GM21529 (cell line): Measurements from ENCODE around the gene TDRD3.
"Not testable (repeated sequence)": the region's sequence is repeated elsewhere in the genome, so short reads cannot be mapped to it uniquely, and the experiment has no call there.

Experiments used
- ATAC-seq: cut with Tn5 transposase; IDR thresholded peaks from one replicate; pipeline ENCODE4 v1.9.1; 2021; ENCODE audit not compliant: unreplicated experiment

The TDRD3 gene

DNA sequence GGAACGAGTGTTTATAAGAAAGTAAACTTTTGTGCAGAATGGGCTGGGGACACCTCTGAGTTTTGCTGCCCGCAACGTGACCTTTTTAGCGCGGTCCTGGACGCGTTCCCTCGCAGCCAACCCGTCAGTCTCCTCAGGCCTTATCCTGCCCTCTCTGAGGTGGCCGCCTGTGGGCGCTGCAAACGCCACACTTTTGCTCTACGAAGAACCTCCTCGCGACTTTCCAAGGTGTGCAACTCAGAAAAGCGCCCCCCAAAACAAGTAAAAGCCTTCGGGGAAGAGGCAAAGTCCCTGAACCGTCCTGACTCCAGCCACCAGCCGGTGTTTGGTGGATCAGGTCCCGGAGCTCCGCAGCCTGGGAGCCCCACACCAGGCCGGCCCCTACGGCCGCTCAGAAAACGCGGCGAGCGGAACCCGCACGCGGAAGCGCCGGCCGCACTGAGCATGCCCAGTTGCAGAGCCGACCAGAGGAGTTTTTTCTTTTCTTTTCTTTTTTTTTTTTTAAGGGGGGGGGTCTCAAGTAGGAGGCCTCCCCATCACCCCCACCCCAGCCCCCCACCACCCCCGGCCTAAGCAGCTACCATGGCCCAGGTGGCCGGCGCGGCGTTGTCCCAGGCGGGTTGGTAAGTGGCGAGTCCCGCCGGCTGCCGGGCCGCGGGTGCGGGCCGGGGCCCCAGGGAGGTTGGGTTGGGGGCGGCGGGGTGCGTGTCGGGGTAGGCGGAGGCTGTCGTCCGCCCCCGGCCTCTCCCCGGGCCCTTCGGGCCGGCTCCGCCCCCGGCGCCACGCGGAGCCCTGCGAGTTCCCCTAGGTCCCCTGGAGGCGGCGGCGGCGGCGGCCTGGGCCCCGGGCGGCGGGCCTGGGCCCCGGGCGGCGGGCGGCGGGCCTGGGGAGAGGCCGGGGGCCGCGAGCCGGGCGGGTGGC is at the start of gene TDRD3:
Gene TDRD3, plus strand, starts transcription at position 438 of the 921 bp plus-strand sequence. Its CDS starts 145 bp downstream, at position 583.
- ATAC-seq: peak; percentile 60

DNA sequence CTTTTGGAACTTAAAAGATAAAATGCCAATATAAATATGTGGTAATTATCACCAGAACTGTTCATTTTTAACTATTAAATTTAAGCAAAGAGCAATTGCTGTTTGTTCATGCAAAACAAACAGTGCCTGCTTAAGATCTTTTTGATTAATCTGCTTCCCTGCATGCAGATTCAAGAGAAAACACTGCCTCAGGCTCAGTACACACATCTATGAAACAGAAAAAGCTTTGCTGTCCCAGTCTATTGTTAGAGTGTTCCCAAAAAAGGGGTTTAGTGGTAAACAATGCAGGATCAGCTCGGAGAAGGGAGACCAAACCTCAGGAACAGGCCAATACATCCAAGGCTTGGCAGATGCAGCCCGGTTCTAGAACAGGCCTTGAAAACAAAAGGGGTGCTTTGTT is 49.3 kb upstream of the TDRD3 start:
- no peak for ATAC-seq

DNA sequence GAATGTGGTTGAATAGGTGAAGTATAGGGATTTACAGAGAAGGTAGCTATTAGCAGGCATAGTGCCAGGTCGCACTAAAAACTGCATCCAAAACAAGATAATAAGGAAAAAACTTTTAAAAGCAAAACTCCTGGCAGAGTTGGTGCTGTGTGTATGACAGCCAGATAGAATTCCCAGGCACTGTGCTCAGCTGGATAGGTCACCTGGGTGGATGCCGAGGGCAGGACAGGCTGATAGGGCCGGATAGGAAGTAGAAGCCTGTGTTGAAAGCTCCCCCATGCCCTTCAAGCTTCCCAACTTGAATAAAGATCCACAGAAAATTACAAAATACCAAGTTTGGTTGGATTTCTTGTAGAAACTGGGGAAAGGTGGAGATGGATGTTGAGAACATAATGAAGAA is 48.9 kb upstream of the TDRD3 start:
- no peak for ATAC-seq

GRCh38 chr13:60351326-60351725 is 45.7 kb upstream of the TDRD3 start:
- no peak for ATAC-seq

GRCh38 chr13:60351855-60352615 is 45.0 kb upstream of the TDRD3 start:
- ATAC-seq: no peak

GRCh38 chr13:60352644-60353043 is 44.4 kb upstream of the TDRD3 start:
- ATAC-seq: no peak

- ATAC-seq: no peak
Observed at GRCh38 chr13:60355056-60355455, 42.0 kb upstream of the TDRD3 start.

DNA sequence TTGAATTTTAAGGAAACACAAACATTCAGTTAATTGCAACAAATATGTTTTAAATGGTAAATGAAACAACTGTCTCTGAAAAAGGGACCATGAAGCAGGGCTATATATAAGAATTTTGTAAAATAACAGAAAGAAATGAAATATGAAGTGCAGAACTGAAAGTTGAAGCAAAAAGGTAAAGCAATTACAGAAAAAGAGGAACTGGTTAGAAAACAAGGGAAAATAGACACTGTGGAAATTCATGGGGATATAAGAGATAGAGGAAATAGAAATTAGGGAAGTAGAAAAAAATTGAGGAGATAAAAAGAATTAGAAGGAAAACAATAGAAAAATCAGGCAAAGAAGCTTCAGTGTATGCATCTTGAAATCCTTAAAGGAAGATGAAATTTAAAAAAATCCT is 40.0 kb upstream of the TDRD3 start:
- no peak for ATAC-seq

- ATAC-seq: no peak
Observed at GRCh38 chr13:60358453-60358852, 38.6 kb upstream of the TDRD3 start.

DNA sequence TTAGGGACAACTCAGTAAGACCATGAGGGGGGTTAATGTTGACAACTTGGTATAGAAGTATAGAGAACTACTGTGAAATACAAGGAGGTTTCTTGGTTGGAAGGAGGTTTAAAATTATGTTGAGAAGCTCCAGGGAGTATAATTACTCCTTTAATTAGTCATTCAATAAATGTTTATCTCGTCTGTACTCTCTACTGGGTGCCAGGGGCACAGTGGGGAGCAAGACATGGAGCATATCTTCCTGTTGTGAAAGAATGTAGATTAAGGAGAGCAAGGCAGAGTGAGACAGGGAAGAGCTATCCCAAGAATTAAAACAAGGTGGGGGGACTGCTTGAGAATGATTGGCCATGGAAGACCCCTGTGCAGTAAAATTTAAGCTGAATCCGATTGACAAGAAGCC is 33.7 kb upstream of the TDRD3 start:
- no peak for ATAC-seq

GRCh38 chr13:60369242-60369641 is 27.8 kb upstream of the TDRD3 start:
- peak; percentile 71 for ATAC-seq

DNA sequence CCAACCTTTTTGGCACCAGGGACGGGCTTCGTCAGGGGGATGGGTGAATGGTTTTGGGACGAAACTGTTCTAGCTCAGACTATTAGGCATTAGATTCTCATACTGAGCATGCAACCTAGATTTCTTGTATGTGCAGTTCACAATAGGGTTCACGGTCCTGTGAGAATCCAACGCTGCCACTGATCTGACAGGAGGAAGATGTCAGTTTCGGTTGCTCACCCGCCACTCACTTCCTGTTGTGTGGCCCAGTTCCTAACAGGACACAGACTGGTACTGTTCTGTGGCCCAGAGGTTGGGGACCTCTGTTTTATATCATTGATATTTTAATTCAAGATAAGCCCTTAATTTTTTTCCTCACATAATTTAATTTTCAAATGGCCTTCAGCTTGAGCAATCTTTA is 26.7 kb upstream of the TDRD3 start:
- ATAC-seq: no peak

- no peak for ATAC-seq
Observed at GRCh38 chr13:60372141-60372540, 24.9 kb upstream of the TDRD3 start.

- ATAC-seq: not testable (repeated sequence)
Observed at GRCh38 chr13:60379282-60379681, 17.7 kb upstream of the TDRD3 start.

DNA sequence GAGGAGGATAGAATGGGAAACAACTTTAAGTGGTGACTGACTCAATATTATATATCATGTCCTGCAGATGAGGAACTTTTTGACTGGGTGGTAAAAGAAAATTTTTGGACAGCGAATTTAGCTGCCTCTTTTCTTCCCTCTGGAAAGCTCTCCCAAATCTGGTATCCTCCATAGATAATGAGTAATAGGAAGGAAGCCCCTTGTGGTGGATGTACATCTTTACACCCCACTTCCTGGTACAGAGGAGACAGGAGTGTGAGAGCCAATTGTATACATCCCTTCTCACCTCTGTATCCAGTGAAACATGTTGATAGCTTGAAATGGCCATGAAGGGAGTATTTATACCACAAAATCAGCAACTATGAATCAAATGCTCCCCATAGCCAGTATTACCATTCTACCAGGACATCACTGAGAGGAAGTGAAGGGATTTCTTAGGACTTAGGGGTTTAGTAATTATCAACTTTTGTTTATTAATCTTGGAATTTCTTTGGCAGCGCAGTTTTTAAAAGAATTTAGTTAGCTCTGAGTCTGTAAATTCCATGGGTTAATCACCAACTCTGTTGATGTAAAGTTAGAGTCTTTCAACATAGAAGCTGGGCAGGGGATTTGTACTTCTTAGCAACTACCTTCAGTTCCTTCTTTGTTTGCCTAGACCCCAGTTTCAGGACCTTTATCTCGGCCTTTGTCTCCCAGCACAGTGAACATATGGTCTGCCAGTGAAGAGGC is 17.0 kb upstream of the TDRD3 start:
- peak; percentile 48 for ATAC-seq

DNA sequence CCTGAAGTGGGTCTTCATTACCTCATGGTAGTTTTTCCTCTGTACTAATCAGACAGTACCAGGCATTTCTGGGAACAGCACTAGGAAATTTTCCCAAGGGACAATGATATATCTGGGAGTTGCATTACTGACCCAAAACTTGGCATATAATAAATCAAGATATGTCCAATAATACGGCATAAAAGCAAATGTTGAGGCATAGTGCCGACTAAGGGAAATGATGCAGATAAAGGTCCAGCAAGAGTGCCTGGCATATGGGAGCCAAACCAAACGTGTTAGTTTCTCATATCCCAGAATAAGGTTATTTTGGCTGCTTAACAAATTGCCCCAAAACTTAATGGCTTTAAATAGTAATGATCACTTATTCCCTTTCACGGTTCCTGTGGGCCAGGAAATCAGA is 12.1 kb upstream of the TDRD3 start:
- no peak for ATAC-seq

DNA sequence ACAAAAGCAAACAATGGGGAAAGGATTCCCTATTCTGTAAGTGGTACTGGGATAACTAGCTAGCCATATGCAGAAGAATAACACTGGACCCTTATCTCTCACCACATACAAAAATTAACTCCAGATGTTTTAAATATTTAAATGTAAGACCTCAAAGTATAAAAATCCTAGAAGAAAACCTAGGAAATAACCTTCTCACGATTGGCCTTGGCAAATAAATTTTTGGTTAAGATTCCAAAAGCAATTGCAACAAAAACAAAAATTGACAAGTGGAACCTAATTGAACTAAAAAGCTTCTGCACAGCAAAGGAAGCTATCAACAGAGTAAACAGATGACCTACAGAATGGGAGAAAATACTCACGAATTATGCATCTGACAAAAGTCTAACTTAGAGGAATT is 10.8 kb upstream of the TDRD3 start:
- ATAC-seq: no peak

DNA sequence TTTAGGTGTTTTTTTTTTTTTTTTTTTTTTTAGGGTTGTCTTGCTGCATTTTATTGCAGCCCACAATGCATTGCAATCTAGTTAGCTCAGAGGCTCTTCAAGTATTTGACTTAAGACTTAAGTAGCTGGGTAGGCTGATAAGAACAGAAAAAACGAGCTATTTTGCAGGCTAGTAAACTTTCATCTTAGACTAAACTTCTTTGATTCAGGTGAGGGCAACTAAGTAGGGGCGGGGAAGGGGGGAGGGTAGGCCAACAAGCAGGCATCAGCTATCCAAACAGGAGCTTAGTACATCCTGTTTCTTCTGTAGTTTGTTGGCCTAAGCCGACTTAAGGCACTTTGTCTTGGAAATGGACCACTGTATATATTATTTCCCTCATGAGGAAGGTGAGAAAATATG is 4.9 kb upstream of the TDRD3 start:
- ATAC-seq: no peak

DNA sequence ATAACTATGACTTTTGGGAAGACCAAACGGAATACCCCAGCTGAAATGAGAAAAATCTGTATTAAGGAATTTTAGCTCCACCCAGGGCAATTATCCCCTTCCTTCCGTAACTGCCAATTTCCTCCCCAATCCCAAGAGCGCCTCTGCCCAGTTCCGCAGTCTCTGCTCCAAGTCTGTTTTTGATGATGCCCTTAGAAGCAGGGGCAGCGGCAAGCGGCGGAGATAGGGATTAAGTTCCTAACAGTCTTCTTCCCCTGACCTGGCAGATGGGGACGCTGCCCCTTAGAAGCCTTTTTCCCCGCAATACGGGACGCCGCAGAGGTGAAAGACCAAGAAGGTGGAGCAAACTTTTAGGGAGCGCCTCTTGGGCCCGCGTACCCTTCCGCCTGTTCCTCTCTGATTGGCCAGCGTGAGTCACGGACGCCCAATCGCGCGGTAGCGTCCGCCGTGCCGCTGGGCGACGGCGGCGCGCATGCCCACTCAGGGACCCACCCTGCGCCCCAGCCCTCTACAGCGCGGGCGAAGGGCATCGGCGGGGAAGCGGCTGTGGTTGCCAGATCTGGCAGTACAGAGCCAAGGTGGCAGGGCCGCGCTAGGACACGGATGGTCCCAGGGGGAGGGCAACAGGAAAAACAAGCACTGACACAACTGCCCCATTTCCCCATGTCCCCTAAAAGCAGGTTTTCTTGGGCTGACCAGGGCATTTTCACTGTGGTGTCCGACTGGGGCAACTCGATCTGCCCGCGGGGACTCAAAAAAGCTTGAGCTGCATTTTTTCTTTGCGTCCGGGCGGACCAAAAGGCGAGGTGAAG is 843 bp upstream of the TDRD3 start:
- peak; percentile 70 for ATAC-seq

GRCh38 chr13:60397704-60398378 is 821 bp downstream of the TDRD3 start:
- peak; percentile 29 for ATAC-seq
